GM12878 (cell line): Measurements from ENCODE around the gene EIF5A. TPM values are rescaled to one million over a fixed set of nuclear protein-coding genes. Genes with fewer than 3 reads are reported as not detected.

ENCODE experiments used
- ATAC-seq: fragments of 200-7000 bp; cut with Tn5 transposase; 3 replicates; pipeline ENCODE4 v1.9.1; 2020; ENCODE audit warnings: mild to moderate bottlenecking, moderate library complexity
- BruUV-seq: library from RNA; stranded (reverse); fragments of 400-500 nt; replicated peaks from 2 replicates; lab custom pipeline; 2021; lab: Mats Ljungman, UMichigan
- CTCF ChIA-PET: fragments of 300-600 bp; sonication (Branson Sonifier 250); formaldehyde crosslinking; extraction: SDS; loops from one replicate; lab custom pipeline; 2021; ENCODE audit warnings: inconsistent platforms; lab: Yijun Ruan, JAX
- POLR2A ChIA-PET: fragments of 350-600 bp; formaldehyde crosslinking; extraction: SDS; loops from one replicate; lab custom pipeline; 2021; ENCODE audit warnings: inconsistent platforms; lab: Charles Lee
- RAD21 ChIA-PET: fragments of 300-600 bp; sonication (Branson Sonifier 250); formaldehyde crosslinking; loops from one replicate; lab custom pipeline; 2023; ENCODE audit warnings: antibody characterized with exemption; ENCODE audit not compliant: unreplicated experiment; lab: Charles Lee
- SMC1A ChIA-PET: fragments of 300-600 bp; sonication (Branson Sonifier 250); formaldehyde crosslinking; loops from one replicate; lab custom pipeline; 2023; ENCODE audit not compliant: unreplicated experiment, uncharacterized antibody; lab: Charles Lee
- DNase-seq: peaks from one replicate; pipeline ENCODE4 v3.0.0-alpha.2; 2011; ENCODE audit warnings: low read depth, low spot score
- FAIRE-seq: peaks from 3 replicates; lab custom pipeline; 2011; peaks lifted over from hg19 to GRCh38; lab: Jason Lieb, UNC
- H2AFZ ChIP-seq: 2 replicates; pipeline ENCODE4 v1.6.0; 2011; ENCODE audit warnings: low read depth, low read length, control low read depth; ENCODE audit not compliant: control insufficient read depth
- H3K27ac ChIP-seq: 2 replicates; pipeline ENCODE4 v1.5.1; 2011; ENCODE audit warnings: control low read depth; ENCODE audit not compliant: control insufficient read depth, insufficient read depth
- H3K27me3 ChIP-seq, 2 experiments: replicated peaks in 1 of 2; 2 replicates each; pipeline versions ENCODE4 v1.6.0 to v1.6.1; 2011; ENCODE audit warnings: low read length in 1 of 2; ENCODE audit not compliant: control insufficient read depth in 2 of 2, insufficient read depth in 2 of 2
- H3K36me3 ChIP-seq, 2 experiments: 2 replicates each; pipeline ENCODE4 v1.5.1; 2011; ENCODE audit warnings: low read length in 1 of 2; ENCODE audit not compliant: control insufficient read depth in 2 of 2, insufficient read depth in 2 of 2
- H3K4me1 ChIP-seq: 2 replicates; pipeline ENCODE4 v1.6.1; 2011; ENCODE audit warnings: mild to moderate bottlenecking, low read length, moderate library complexity, mixed read lengths; ENCODE audit not compliant: control insufficient read depth, insufficient read depth
- H3K4me2 ChIP-seq: 2 replicates; pipeline ENCODE4 v1.6.0; 2011; ENCODE audit warnings: control low read depth; ENCODE audit not compliant: control insufficient read depth, insufficient read depth
- H3K4me3 ChIP-seq: fragments of 200-600 bp; sonication (generic); 2 replicates; pipeline ENCODE4 v1.5.1; 2016
- H3K79me2 ChIP-seq: 2 replicates; pipeline ENCODE4 v1.6.0; 2011; ENCODE audit warnings: low read length; ENCODE audit not compliant: control insufficient read depth, insufficient read depth
- H3K9ac ChIP-seq: 2 replicates; pipeline ENCODE4 v1.8.0; 2011; ENCODE audit warnings: low read length, control low read depth, mixed read lengths; ENCODE audit not compliant: control insufficient read depth, insufficient read depth
- H3K9me3 ChIP-seq: replicated peaks from 3 replicates; pipeline ENCODE4 v1.5.1; 2011; ENCODE audit warnings: mild to moderate bottlenecking, low read length; ENCODE audit not compliant: control insufficient read depth, insufficient read depth
- H4K20me1 ChIP-seq: 2 replicates; pipeline ENCODE4 v1.6.0; 2011; ENCODE audit not compliant: control insufficient read depth, insufficient read depth
- ATF7 ChIP-seq: fragments of 450-650 bp; IDR thresholded peaks from 2 replicates; pipeline ENCODE4 v1.6.1; 2016; ENCODE audit warnings: low read depth, mild to moderate bottlenecking
- CHD4 ChIP-seq: fragments of 200-600 bp; sonication (generic); IDR thresholded peaks from 2 replicates; pipeline ENCODE4 v1.6.1; 2016; ENCODE audit warnings: mild to moderate bottlenecking
- IKZF2 ChIP-seq, 2 experiments: fragments of 450-650 bp; IDR thresholded peaks; 2 replicates each; pipeline ENCODE4 v1.6.1; 2017; ENCODE audit warnings: mild to moderate bottlenecking in 2 of 2, moderate library complexity in 2 of 2
- POLR2AphosphoS2 ChIP-seq: IDR thresholded peaks from 2 replicates; pipeline ENCODE4 v1.6.1; 2011; ENCODE audit warnings: low read depth, mild to moderate bottlenecking, low read length, improper control_type of control experiment, moderate library complexity
- POLR2AphosphoS5 ChIP-seq: IDR thresholded peaks from 2 replicates; pipeline ENCODE4 v1.6.1; 2011; ENCODE audit warnings: mild to moderate bottlenecking, low read length, inconsistent platforms
- RCOR1 ChIP-seq: conservative IDR thresholded peaks from 2 replicates; pipeline ENCODE4 v1.6.1; 2012; ENCODE audit warnings: low read depth, low read length, improper control_type of control experiment
- RELA ChIP-seq: fragments of 450-650 bp; IDR thresholded peaks from 2 replicates; pipeline ENCODE4 v1.8.0; 2014; ENCODE audit warnings: borderline replicate concordance; ENCODE audit not compliant: partially characterized antibody
- SIN3A ChIP-seq: IDR thresholded peaks from 2 replicates; pipeline ENCODE4 v1.6.1; 2012; ENCODE audit warnings: low read depth, low read length, improper control_type of control experiment
- SIX5 ChIP-seq: IDR thresholded peaks from 2 replicates; pipeline ENCODE4 v1.6.1; 2011; ENCODE audit warnings: mild to moderate bottlenecking, low read depth, low read length, moderate library complexity; ENCODE audit not compliant: severe bottlenecking
- SREBF2 ChIP-seq: IDR thresholded peaks from 2 replicates; pipeline ENCODE4 v1.6.1; 2012; ENCODE audit warnings: mild to moderate bottlenecking, low read length
- SUPT20H ChIP-seq: IDR thresholded peaks from 2 replicates; pipeline ENCODE4 v1.6.1; 2011; ENCODE audit warnings: low read depth, mild to moderate bottlenecking, low read length, moderate library complexity, borderline replicate concordance; ENCODE audit not compliant: control insufficient read depth
- TBL1XR1 ChIP-seq: IDR thresholded peaks from 2 replicates; pipeline ENCODE4 v1.6.1; 2012; ENCODE audit warnings: low read depth, low read length, improper control_type of control experiment
- TCF12 ChIP-seq: IDR thresholded peaks from 2 replicates; pipeline ENCODE4 v1.6.1; 2011; ENCODE audit warnings: low read depth, mild to moderate bottlenecking, low read length
- WGBS: methylation state at CpG from one replicate; pipeline ENCODE4 v1.1.6; 2016; ENCODE audit warnings: low lambda C conversion rate; ENCODE audit not compliant: insufficient replicate concordance, insufficient coverage; ENCODE audit errors: missing lambda C conversion rate; 5-methylcytosine and 5-hydroxymethylcytosine counted together
- in situ Hi-C: fragments of 300-500 bp; cut with MboI; formaldehyde crosslinking; loops from 9 replicates; pipeline ENCODE4 v1.14.3; 2018; ENCODE audit warnings: mixed read lengths
- intact Hi-C: fragments of 100-400 bp; cut with micrococcal nuclease; formaldehyde crosslinking; loops from one replicate; pipeline ENCODE4 v1.14.2; 2022; ENCODE audit not compliant: unreplicated experiment
- polyA plus RNA-seq, 11 experiments: library from polyadenylated mRNA; depleted of rRNA in 4 of 11; unstranded in 6 of 11; stranded (reverse) in 5 of 11; fragments of >200 nt; fragmentation: Nextera tagmentation in 4 of 11; fragmentation: Illumina TruSeq in 1 of 11; extraction: Ambion mirVana in 4 of 11; extraction: Trizol in 1 of 11; gene quantifications; 1 replicate in 1 of 11; 2 replicates in 10 of 11; pipeline versions ENCODE4 v1.2.1 to v1.2.3, GENCODE V29; 2011 to 2016; ENCODE audit warnings: inconsistent platforms in 2 of 11, missing spikeins in 2 of 11, low read depth in 1 of 11
- total RNA-seq, 4 experiments: library from RNA; depleted of rRNA in 3 of 4; stranded (reverse); fragments of >200 nt in 3 of 4; fragmentation: Illumina TruSeq in 1 of 4; extraction: Trizol in 1 of 4; gene quantifications; 2 replicates each; pipeline versions ENCODE4 v1.2.1 to v1.2.3, GENCODE V29; 2013 to 2021
- TF ChIP-seq, protein P1 (sequence below): fragments of 450-650 bp; formaldehyde crosslinking; IDR thresholded peaks from 2 replicates; pipeline ENCODE4 v1.4.0; 2022; ENCODE audit warnings: mild to moderate bottlenecking, moderate library complexity
- TF ChIP-seq, protein P2 (sequence below): IDR thresholded peaks from 2 replicates; pipeline ENCODE4 v1.6.1; 2011; ENCODE audit warnings: low read depth, mild to moderate bottlenecking, low read length, moderate library complexity, borderline replicate concordance; ENCODE audit errors: extremely low read depth
- TF ChIP-seq, protein P3 (sequence below): fragments of 450-650 bp; IDR thresholded peaks from 2 replicates; pipeline ENCODE4 v1.6.1; 2016; ENCODE audit warnings: mild to moderate bottlenecking

EIF5A gene
- total and polyA plus RNA-seq, 10 of the 15 experiments (the other 5 are each of a cell fraction or from before 2014, with no cell fraction given): 26.5 to 1,792 (median 944) TPM

DNA sequence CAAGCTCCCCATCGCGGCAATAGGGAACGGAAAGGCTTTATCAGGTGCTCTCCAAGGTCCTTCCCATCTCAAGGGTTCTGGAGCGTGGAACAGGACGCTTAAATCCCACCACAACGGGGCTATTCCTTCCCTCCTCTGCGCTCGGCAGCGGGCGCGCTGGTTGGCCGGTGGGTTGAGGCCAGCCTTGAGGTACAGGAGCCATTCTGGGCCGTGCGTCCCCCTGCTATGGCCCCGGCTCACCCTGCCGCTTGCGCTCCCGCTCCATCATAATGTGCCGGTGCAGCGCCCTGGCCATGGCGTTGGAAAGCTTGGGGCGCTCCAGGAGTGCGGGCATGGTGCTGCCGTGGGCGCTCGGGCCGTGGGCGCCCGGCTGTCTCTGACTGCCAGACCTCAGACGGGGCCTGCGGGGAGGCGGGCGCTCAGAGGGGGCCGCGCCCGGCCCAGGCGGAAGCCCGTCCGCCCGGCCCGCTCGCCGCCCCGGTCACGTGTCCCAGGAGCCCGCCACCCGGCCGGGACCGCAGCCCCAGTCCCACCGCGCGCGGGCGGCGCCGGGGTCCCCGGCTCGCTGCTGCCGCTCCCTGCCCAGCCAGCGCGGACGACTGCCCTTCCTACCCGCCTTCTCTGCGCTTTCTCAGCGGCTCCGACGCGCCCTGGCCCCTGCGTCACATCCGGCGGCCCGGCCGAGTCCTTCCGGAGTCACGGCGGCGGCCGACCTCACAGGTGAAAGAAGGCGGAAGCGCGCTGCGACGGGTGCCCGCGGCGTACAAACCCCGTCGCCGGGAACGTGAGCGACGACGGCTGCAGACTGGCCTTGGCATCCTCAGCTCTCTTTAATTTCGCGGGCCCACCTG is 7.5 kb downstream of the EIF5A start, which contains the start of gene GPS2:
GPS2 (minus strand) TSS at position 642 of the 851 bp plus-strand sequence; CDS start at position 334, 308 bp downstream.
- peak; percentile 81 for ATAC-seq
- Histone ChIP-seq H4K20me1 (peaks cover 13% of the 10 kb centered on the region), H3K79me2 (peaks cover 34% of the 10 kb centered on the region), H3K9ac (peak within 1 kb of the TSS; percentile 83), H3K9me3 (no peaks in the 10 kb centered on the region), H3K27ac (peak within 1 kb of the TSS; percentile 86), H3K27me3 (no peaks in the 10 kb centered on the region), H3K4me3 (peak within 1 kb of the TSS; percentile 84), H3K36me3 (peaks cover 26 to 32% of the 10 kb centered on the region in 2 experiments), H3K4me2 (peak within 1 kb of the TSS; percentile 95), H3K4me1 (peaks cover 19% of the 10 kb centered on the region; the same call in 1 of the 2 replicates), H2AFZ (peak within 1 kb of the TSS; percentile 76)
- in situ Hi-C loops: no loop called here
- ChIA-PET CTCF (interaction anchor here (1.1 to 1.6 kb wide), 4 partner anchors 10 to 246 kb away, joined by 3 to 6 read pairs (median 4); no protein-coding TSS in a partner anchor), POLR2A (interaction anchor here (0.6 to 1.6 kb wide), 6 partner anchors 14 to 962 kb away, joined by 3 to 11 read pairs (median 5); partner anchors contain the start of genes ACAP1 and NEURL4), SMC1A (interaction anchor here (0.8 to 1.4 kb wide), 4 partner anchors 15 to 183 kb away, joined by 3 to 5 read pairs (median 4); partner anchors contain the start of genes ACAP1 and NEURL4), RAD21 (interaction anchor here (1.0 kb wide), 1 partner anchor 15 kb away, joined by 3 read pairs; no protein-coding TSS in a partner anchor)
- FAIRE-seq: peak; percentile 65
- intact Hi-C loops: no loop called here
- no TSS peak for BruUV-seq
- WGBS: 2% methylated on average over 75 of the region's 95 CpGs
- DNase-seq: no peak
- peak; percentile 65; the same call in 1 of the 2 replicates for TF ChIP-seq TBL1XR1
- TF ChIP-seq SIN3A: peak; percentile 88
- TF ChIP-seq, protein P1, sequence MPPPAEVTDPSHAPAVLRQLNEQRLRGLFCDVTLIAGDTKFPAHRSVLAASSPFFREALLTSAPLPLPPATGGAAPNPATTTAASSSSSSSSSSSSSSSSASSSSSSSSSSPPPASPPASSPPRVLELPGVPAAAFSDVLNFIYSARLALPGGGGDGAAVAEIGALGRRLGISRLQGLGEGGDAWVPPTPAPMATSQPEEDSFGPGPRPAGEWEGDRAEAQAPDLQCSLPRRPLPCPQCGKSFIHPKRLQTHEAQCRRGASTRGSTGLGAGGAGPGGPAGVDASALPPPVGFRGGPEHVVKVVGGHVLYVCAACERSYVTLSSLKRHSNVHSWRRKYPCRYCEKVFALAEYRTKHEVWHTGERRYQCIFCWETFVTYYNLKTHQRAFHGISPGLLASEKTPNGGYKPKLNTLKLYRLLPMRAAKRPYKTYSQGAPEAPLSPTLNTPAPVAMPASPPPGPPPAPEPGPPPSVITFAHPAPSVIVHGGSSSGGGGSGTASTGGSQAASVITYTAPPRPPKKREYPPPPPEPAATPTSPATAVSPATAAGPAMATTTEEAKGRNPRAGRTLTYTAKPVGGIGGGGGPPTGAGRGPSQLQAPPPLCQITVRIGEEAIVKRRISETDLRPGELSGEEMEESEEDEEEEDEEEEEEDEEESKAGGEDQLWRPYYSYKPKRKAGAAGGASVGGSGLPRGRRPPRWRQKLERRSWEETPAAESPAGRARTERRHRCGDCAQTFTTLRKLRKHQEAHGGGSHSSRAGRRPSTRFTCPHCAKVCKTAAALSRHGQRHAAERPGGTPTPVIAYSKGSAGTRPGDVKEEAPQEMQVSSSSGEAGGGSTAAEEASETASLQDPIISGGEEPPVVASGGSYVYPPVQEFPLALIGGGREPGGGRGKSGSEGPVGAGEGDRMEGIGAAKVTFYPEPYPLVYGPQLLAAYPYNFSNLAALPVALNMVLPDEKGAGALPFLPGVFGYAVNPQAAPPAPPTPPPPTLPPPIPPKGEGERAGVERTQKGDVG (CRISPR knock-in tag): no peak
- TF ChIP-seq, protein P2, sequence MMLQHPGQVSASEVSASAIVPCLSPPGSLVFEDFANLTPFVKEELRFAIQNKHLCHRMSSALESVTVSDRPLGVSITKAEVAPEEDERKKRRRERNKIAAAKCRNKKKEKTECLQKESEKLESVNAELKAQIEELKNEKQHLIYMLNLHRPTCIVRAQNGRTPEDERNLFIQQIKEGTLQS: 0 out of 2 replicates have a peak, but pooled peaks have one; percentile 14
- TF ChIP-seq RELA: no peak
- TF ChIP-seq, protein P3, sequence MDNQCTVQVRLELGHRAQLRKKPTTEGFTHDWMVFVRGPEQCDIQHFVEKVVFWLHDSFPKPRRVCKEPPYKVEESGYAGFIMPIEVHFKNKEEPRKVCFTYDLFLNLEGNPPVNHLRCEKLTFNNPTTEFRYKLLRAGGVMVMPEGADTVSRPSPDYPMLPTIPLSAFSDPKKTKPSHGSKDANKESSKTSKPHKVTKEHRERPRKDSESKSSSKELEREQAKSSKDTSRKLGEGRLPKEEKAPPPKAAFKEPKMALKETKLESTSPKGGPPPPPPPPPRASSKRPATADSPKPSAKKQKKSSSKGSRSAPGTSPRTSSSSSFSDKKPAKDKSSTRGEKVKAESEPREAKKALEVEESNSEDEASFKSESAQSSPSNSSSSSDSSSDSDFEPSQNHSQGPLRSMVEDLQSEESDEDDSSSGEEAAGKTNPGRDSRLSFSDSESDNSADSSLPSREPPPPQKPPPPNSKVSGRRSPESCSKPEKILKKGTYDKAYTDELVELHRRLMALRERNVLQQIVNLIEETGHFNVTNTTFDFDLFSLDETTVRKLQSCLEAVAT: no peak
- TF ChIP-seq POLR2AphosphoS2: peak; percentile 83; the same call in 1 of the 2 replicates
- TF ChIP-seq SUPT20H: no peak
- no peak for TF ChIP-seq SREBF2
- peak; percentile 71; the same call in 1 of the 2 replicates for TF ChIP-seq POLR2AphosphoS5
- TF ChIP-seq IKZF2 (IDR thresholded peaks at IDR 0.05): no peak
- no peak for TF ChIP-seq CHD4
- 0 out of 2 replicates have a peak, but pooled peaks have one; percentile 55 for TF ChIP-seq RCOR1
- peak; percentile 27; the same call in 1 of the 2 replicates for TF ChIP-seq TCF12
- peak; percentile 60 for TF ChIP-seq SIX5
- TF ChIP-seq ATF7: 0 out of 2 replicates have a peak, but pooled peaks have one; percentile 28
